NCI-H2227 (cell line): ENCODE data around the gene CHST11.

Experiments
- DNase-seq: peaks from one replicate; lab custom pipeline; 2025; ENCODE audit not compliant: unreplicated experiment; lab: John Stamatoyannopoulos, UW

CHST11 gene

GRCh38 chr12:104709692-104710435 lies 253.1 kb downstream of the CHST11 start:
- no peak for DNase-seq

GRCh38 chr12:104710940-104711689 lies 254.4 kb downstream of the CHST11 start:
- DNase-seq, result no peak

- DNase-seq, result no peak
Observed at GRCh38 chr12:104712477-104712876, 255.7 kb downstream of the CHST11 start.

- DNase-seq, result no peak
Observed at GRCh38 chr12:104712968-104713367, 256.2 kb downstream of the CHST11 start.

GRCh38 chr12:104713444-104713843 lies 256.7 kb downstream of the CHST11 start:
- no peak for DNase-seq

GRCh38 chr12:104714369-104714768 lies 257.6 kb downstream of the CHST11 start:
- no peak for DNase-seq

- no peak for DNase-seq
Observed at GRCh38 chr12:104716172-104716571, 259.4 kb downstream of the CHST11 start.

GRCh38 chr12:104718304-104718929 lies 261.7 kb downstream of the CHST11 start:
- DNase-seq, result peak; percentile 54

- no peak for DNase-seq
Observed at GRCh38 chr12:104719700-104720338, 263.1 kb downstream of the CHST11 start.

GRCh38 chr12:104720339-104721038 lies 263.7 kb downstream of the CHST11 start:
- DNase-seq, result no peak

GRCh38 chr12:104721039-104721405 lies 264.3 kb downstream of the CHST11 start:
- no peak for DNase-seq

GRCh38 chr12:104721936-104722335 lies 265.2 kb downstream of the CHST11 start:
- DNase-seq, result no peak

- no peak for DNase-seq
Observed at GRCh38 chr12:104722601-104723534, 266.1 kb downstream of the CHST11 start.

- DNase-seq, result no peak
Observed at GRCh38 chr12:104723895-104724294, 267.1 kb downstream of the CHST11 start.

GRCh38 chr12:104724992-104725585 lies 268.3 kb downstream of the CHST11 start:
- DNase-seq, result no peak

GRCh38 chr12:104725610-104726009 lies 268.9 kb downstream of the CHST11 start:
- no peak for DNase-seq

GRCh38 chr12:104727726-104728465 lies 271.1 kb downstream of the CHST11 start:
- DNase-seq, result no peak

- DNase-seq, result no peak
Observed at GRCh38 chr12:104729091-104729490, 272.3 kb downstream of the CHST11 start.
